ENCODE results near the gene CCDC158.
A peak's percentile ranks its signal among the peaks of the same experiment; 100 is the strongest.

GRCh38 chr4:76430519-76431388 lies 9.8 kb upstream of the CCDC158 start:
- no peak for TF ChIP-seq JUN (IDR thresholded peaks at IDR 0.05; ENCODE audit: low read depth, low read length)
- no peak for TF ChIP-seq SP4 (IDR thresholded peaks at IDR 0.05; ENCODE audit: low read length)
- no peak for TF ChIP-seq ATF2 (IDR thresholded peaks at IDR 0.05; ENCODE audit: low read length)
- TF ChIP-seq MAFK (IDR thresholded peaks at IDR 0.05; ENCODE audit: low read depth, low read length) = no peak
- TF ChIP-seq, protein P1, sequence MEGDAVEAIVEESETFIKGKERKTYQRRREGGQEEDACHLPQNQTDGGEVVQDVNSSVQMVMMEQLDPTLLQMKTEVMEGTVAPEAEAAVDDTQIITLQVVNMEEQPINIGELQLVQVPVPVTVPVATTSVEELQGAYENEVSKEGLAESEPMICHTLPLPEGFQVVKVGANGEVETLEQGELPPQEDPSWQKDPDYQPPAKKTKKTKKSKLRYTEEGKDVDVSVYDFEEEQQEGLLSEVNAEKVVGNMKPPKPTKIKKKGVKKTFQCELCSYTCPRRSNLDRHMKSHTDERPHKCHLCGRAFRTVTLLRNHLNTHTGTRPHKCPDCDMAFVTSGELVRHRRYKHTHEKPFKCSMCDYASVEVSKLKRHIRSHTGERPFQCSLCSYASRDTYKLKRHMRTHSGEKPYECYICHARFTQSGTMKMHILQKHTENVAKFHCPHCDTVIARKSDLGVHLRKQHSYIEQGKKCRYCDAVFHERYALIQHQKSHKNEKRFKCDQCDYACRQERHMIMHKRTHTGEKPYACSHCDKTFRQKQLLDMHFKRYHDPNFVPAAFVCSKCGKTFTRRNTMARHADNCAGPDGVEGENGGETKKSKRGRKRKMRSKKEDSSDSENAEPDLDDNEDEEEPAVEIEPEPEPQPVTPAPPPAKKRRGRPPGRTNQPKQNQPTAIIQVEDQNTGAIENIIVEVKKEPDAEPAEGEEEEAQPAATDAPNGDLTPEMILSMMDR (IDR thresholded peaks at IDR 0.05; ENCODE audit: control extremely low read depth in 1 of 3, insufficient read depth in 1 of 3, low read depth in 1 of 3, low read length in 3 of 3) = peak in 2 of 3 experiments; percentile 43 to 45; a peak in 2 of 4 replicates
- no peak for TF ChIP-seq POLR2A (IDR thresholded peaks at IDR 0.05; ENCODE audit: control extremely low read depth in 1 of 2, low read depth in 2 of 2, low read length in 2 of 2)
- no peak for TF ChIP-seq EP300 (IDR thresholded peaks at IDR 0.05; ENCODE audit: borderline replicate concordance in 1 of 2, low read depth in 2 of 2, low read length in 2 of 2)
- TF ChIP-seq, protein P2, sequence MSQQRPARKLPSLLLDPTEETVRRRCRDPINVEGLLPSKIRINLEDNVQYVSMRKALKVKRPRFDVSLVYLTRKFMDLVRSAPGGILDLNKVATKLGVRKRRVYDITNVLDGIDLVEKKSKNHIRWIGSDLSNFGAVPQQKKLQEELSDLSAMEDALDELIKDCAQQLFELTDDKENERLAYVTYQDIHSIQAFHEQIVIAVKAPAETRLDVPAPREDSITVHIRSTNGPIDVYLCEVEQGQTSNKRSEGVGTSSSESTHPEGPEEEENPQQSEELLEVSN (IDR thresholded peaks at IDR 0.05) = no peak
- no peak for TF ChIP-seq RNF2 (IDR thresholded peaks at IDR 0.05; ENCODE audit: borderline replicate concordance, low read depth, low read length, missing control alignments, poor library complexity, severe bottlenecking)
- no peak for TF ChIP-seq SP1 (IDR thresholded peaks at IDR 0.05; ENCODE audit: low read depth, low read length)
- TF ChIP-seq SUZ12 (IDR thresholded peaks at IDR 0.05; ENCODE audit: low read length) = no peak
- TF ChIP-seq EZH2 (IDR thresholded peaks at IDR 0.05; ENCODE audit: low read depth, low read length, severe bottlenecking) = no peak
- TF ChIP-seq EGR1 (IDR thresholded peaks at IDR 0.05; ENCODE audit: borderline replicate concordance, low read depth, low read length) = no peak

Data from H1 (cell line).